GM12872 (cell line): ENCODE results near the gene PXDN.

Experiments used
- CTCF ChIP-seq: IDR thresholded peaks from 3 replicates; pipeline ENCODE4 v1.5.1; 2011; ENCODE audit warnings: low read depth, mild to moderate bottlenecking, low read length, moderate library complexity; ENCODE audit not compliant: insufficient read depth

The PXDN gene

GRCh38 chr2:1727101-1727771 is 17.1 kb downstream of the PXDN start:
- TF ChIP-seq CTCF: no peak

GRCh38 chr2:1726558-1726957 is 17.8 kb downstream of the PXDN start:
- TF ChIP-seq CTCF: no peak

GRCh38 chr2:1723397-1724042 is 20.8 kb downstream of the PXDN start:
- TF ChIP-seq CTCF: no peak

- no peak for TF ChIP-seq CTCF
Measured at GRCh38 chr2:1722692-1723091, 21.6 kb downstream of the PXDN start.

- TF ChIP-seq CTCF: no peak
Measured at GRCh38 chr2:1721706-1722646, 22.3 kb downstream of the PXDN start.

GRCh38 chr2:1718339-1719220 is 25.7 kb downstream of the PXDN start:
- no peak for TF ChIP-seq CTCF
